Type B pancreatic cell (in vitro differentiated cells): ENCODE measurements around the gene SH3RF3. TPM values are rescaled to one million over a fixed set of nuclear protein-coding genes. Genes with fewer than 3 reads are reported as not detected.

Source experiments
- DNase-seq: peaks from one replicate; pipeline ENCODE4 v3.0.0; 2021; ENCODE audit warnings: mixed read lengths; ENCODE audit not compliant: unreplicated experiment; ENCODE audit errors: extremely low spot score
- H3K27ac Mint-ChIP-seq: 2 replicates; pipeline ENCODE4 v1.8.0; 2021; ENCODE audit warnings: mild to moderate bottlenecking, mixed read lengths
- H3K27me3 Mint-ChIP-seq: 2 replicates; pipeline ENCODE4 v1.8.0; 2021; ENCODE audit warnings: mixed read lengths
- H3K36me3 Mint-ChIP-seq: 2 replicates; pipeline ENCODE4 v1.8.0; 2021; ENCODE audit warnings: mixed read lengths
- H3K4me1 Mint-ChIP-seq: one replicate; pipeline ENCODE4 v1.8.0; 2021; ENCODE audit warnings: mixed read lengths; ENCODE audit not compliant: unreplicated experiment
- H3K4me3 Mint-ChIP-seq: 2 replicates; pipeline ENCODE4 v1.8.0; 2021; ENCODE audit warnings: mild to moderate bottlenecking, mixed read lengths
- H3K9me3 Mint-ChIP-seq: 2 replicates; pipeline ENCODE4 v1.8.0; 2021; ENCODE audit warnings: mixed read lengths
- total RNA-seq: library from RNA; stranded (reverse); gene quantifications from 2 replicates; pipeline ENCODE4 v1.2.1, GENCODE V29; 2021; ENCODE audit warnings: low replicate concordance
- TF ChIP-seq, protein P1 (sequence below): fragments of 200-600 bp; sonication (generic); conservative IDR thresholded peaks from 2 replicates; pipeline ENCODE4 v1.5.0; 2021; ENCODE audit warnings: antibody characterized with exemption, mild to moderate bottlenecking

SH3RF3 gene
- total RNA-seq, 1 donor from 2014 or later, result 13.9 TPM

DNA sequence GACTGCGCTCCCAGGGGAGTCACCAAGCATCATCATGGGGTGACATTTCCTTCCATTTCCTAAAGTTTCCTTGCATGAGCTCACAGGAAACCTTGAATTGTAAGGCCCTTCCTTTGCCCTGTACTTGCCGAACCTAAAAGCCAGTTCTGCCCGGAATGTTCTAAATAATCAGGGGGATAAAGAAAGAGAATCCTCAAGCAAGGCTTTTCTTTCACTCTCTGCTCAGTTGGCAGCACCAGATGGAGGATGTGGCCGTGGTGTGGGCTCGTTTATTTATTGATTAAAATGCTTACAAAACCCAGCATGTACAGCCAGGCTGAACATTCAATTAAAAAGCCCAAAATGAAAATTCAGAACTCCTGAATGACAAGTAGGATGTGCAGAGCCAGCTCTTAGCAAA, 170.5 kb downstream of the SH3RF3 start:
- no peak for DNase-seq
- TF ChIP-seq, protein P1, sequence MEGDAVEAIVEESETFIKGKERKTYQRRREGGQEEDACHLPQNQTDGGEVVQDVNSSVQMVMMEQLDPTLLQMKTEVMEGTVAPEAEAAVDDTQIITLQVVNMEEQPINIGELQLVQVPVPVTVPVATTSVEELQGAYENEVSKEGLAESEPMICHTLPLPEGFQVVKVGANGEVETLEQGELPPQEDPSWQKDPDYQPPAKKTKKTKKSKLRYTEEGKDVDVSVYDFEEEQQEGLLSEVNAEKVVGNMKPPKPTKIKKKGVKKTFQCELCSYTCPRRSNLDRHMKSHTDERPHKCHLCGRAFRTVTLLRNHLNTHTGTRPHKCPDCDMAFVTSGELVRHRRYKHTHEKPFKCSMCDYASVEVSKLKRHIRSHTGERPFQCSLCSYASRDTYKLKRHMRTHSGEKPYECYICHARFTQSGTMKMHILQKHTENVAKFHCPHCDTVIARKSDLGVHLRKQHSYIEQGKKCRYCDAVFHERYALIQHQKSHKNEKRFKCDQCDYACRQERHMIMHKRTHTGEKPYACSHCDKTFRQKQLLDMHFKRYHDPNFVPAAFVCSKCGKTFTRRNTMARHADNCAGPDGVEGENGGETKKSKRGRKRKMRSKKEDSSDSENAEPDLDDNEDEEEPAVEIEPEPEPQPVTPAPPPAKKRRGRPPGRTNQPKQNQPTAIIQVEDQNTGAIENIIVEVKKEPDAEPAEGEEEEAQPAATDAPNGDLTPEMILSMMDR, result no peak
- H3K4me1 Mint-ChIP-seq, result no peaks in the 10 kb centered on the region
- H3K9me3 Mint-ChIP-seq, result no peaks in the 10 kb centered on the region
- H3K4me3 Mint-ChIP-seq, result no peak overlapping the region
- no peak overlapping the region for H3K27ac Mint-ChIP-seq
- H3K36me3 Mint-ChIP-seq, result no peaks in the 10 kb centered on the region
- no peaks in the 10 kb centered on the region for H3K27me3 Mint-ChIP-seq

DNA sequence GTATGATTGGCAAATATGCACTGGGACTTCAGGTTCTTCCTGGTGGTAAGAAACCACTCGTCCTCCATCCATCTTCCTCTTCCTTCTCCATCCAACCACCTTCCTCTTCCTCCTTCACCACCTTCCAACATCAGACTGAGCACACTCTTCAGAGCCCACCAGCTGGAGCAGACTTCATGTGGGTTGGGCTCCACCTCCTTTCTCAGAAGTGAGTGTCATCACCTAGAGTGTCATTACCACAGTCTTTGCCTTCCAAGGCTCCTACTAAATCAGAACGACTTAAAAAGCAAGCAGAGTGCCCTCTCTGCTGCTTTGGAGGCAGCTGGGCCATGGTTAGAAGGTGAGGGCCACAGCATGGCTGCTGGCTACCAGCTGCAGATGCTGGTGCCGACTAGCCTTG, 171.6 kb downstream of the SH3RF3 start:
- Mint-ChIP-seq H3K4me1 (peaks cover 8% of the 10 kb centered on the region), H3K27me3 (no peaks in the 10 kb centered on the region), H3K9me3 (no peaks in the 10 kb centered on the region), H3K36me3 (no peaks in the 10 kb centered on the region), H3K27ac (no peak overlapping the region), H3K4me3 (no peak overlapping the region)
- TF ChIP-seq, protein P1, result no peak
- no peak for DNase-seq

DNA sequence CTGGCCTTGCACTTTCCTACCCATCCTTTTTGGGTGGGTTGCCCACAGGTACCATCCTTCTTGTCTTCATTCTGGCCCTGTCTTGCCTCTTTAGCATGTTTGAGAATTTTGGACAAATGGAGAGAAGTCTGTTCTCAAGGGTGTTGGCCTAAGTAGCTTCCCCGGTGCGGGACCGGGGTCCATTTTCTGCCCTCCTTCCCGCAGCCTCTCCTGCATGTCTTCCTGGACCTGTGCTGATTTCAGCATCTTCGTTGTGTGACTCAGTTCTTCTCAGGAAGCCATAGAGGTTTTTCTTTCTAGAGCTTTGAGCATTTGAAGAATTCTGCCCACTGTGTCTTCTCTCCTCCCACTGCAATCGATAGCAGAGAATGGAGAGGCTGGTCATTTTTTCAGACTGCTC, 172.7 kb downstream of the SH3RF3 start:
- Mint-ChIP-seq H3K36me3 (no peaks in the 10 kb centered on the region), H3K27ac (no peak overlapping the region), H3K9me3 (no peaks in the 10 kb centered on the region), H3K4me3 (no peak overlapping the region), H3K27me3 (no peaks in the 10 kb centered on the region), H3K4me1 (peaks cover 8% of the 10 kb centered on the region)
- DNase-seq, result no peak
- TF ChIP-seq, protein P1, result no peak

DNA sequence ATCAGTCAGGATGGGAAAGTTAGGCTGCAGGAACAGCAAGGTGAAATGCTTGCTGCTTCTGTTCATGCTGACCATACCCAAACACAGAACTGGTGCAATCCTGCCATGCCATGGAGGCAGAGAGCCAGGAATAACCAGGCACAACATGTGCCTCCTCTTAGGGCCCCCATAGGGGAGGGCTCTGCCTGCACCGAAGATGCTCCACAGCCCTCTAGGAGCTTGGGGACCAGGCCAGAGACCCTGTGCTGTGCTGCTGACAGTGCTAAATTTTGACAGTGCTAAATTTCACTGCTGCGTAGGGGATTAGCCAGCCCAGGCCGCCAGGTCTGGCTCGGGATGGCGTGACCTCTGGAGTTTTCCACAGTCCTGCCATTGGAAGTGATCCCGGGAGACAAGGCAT, 173.3 kb downstream of the SH3RF3 start:
- no peak for DNase-seq
- Mint-ChIP-seq H3K27me3 (no peaks in the 10 kb centered on the region), H3K4me3 (no peak overlapping the region), H3K9me3 (no peaks in the 10 kb centered on the region), H3K4me1 (peaks cover 8% of the 10 kb centered on the region), H3K36me3 (no peaks in the 10 kb centered on the region), H3K27ac (no peak overlapping the region)
- TF ChIP-seq, protein P1, result no peak

DNA sequence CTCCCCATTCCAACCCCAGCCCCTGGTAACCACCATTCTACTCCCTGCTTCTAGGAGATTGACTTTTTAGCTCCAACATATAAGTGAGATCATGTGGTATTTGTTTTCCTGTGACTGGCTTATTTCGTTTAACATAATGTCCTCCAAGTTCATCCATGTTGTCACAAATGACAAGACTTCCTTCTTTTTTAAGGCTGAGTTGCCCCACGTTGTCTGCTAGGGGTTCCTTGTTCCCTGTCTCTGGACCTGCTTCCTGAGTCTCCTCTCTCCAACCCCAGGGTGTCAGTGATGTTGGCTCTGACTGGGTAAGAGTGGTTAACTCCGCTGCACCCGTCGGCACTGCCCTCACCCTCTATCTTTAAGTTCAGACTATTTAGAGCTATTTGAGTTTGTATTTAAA, 175.2 kb downstream of the SH3RF3 start:
- Mint-ChIP-seq H3K36me3 (no peaks in the 10 kb centered on the region), H3K4me3 (no peak overlapping the region), H3K27me3 (no peaks in the 10 kb centered on the region), H3K4me1 (peaks cover 8% of the 10 kb centered on the region), H3K9me3 (no peaks in the 10 kb centered on the region), H3K27ac (no peak overlapping the region)
- no peak for DNase-seq
- TF ChIP-seq, protein P1, result no peak
